HG02885 (cell line): ENCODE results near the gene C3orf85.

ENCODE experiments used
- ATAC-seq: cut with Tn5 transposase; IDR thresholded peaks from one replicate; pipeline ENCODE4 v1.9.1; 2021; ENCODE audit warnings: mild to moderate bottlenecking; ENCODE audit not compliant: unreplicated experiment, poor library complexity

C3orf85 gene

GRCh38 chr3:109143646-109144045 is 7.1 kb downstream of the C3orf85 start:
- no peak for ATAC-seq

- no peak for ATAC-seq
Measured at GRCh38 chr3:109149078-109149477, 12.6 kb downstream of the C3orf85 start.

- no peak for ATAC-seq
Measured at GRCh38 chr3:109152320-109152719, 15.8 kb downstream of the C3orf85 start.

GRCh38 chr3:109154979-109155378 is 18.5 kb downstream of the C3orf85 start:
- ATAC-seq = no peak

- ATAC-seq = no peak
Measured at GRCh38 chr3:109155828-109156227, 19.3 kb downstream of the C3orf85 start.

GRCh38 chr3:109161487-109162123 is 25.1 kb downstream of the C3orf85 start:
- no peak for ATAC-seq

GRCh38 chr3:109165905-109166304 is 29.4 kb downstream of the C3orf85 start:
- ATAC-seq = no peak

GRCh38 chr3:109171479-109171878 is 35.0 kb downstream of the C3orf85 start:
- no peak for ATAC-seq

- ATAC-seq = no peak
Measured at GRCh38 chr3:109175411-109175810, 38.9 kb downstream of the C3orf85 start.

- no peak for ATAC-seq
Measured at GRCh38 chr3:109176726-109177125, 40.2 kb downstream of the C3orf85 start.

- ATAC-seq = no peak
Measured at GRCh38 chr3:109177908-109178307, 41.4 kb downstream of the C3orf85 start.

GRCh38 chr3:109178708-109179107 is 42.2 kb downstream of the C3orf85 start:
- no peak for ATAC-seq

- ATAC-seq = no peak
Measured at GRCh38 chr3:109184726-109185125, 48.2 kb downstream of the C3orf85 start.

GRCh38 chr3:109187390-109187789 is 50.9 kb downstream of the C3orf85 start:
- ATAC-seq = no peak

GRCh38 chr3:109188741-109189140 is 52.2 kb downstream of the C3orf85 start:
- ATAC-seq = no peak

- no peak for ATAC-seq
Measured at GRCh38 chr3:109191421-109191820, 54.9 kb downstream of the C3orf85 start.

- no peak for ATAC-seq
Measured at GRCh38 chr3:109195815-109196214, 59.3 kb downstream of the C3orf85 start.
